ENCODE data around the gene KCNRG. TPM values are rescaled to one million over a fixed set of nuclear protein-coding genes. Genes with fewer than 3 reads are reported as not detected.
"Not testable (repeated sequence)": the region's sequence is repeated elsewhere in the genome, so short reads cannot be mapped to it uniquely, and the experiment has no call there.

The KCNRG gene
- polyA plus RNA-seq, 1 of the 3 experiments (the other 2 are of a cell fraction) = 0.97 TPM

DNA sequence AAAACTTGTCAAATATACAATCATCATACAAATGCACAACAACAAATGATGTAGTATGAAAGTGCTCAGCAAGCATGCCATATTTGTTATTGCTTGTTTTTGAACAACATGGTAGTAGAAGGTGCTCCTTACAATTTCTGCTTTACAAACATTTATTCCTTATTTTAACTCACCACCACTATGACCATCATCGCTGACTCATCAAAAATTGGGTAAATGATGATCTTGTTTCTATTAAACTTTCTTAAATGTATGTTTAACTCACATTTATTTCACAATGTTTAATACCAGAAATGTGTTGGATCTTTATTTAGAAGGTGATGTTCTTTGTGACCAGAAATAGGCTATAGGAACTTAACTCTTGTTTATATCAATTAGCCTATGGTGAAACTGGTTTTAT, 45.5 kb downstream of the KCNRG start (continued):
- TF ChIP-seq, protein P1, sequence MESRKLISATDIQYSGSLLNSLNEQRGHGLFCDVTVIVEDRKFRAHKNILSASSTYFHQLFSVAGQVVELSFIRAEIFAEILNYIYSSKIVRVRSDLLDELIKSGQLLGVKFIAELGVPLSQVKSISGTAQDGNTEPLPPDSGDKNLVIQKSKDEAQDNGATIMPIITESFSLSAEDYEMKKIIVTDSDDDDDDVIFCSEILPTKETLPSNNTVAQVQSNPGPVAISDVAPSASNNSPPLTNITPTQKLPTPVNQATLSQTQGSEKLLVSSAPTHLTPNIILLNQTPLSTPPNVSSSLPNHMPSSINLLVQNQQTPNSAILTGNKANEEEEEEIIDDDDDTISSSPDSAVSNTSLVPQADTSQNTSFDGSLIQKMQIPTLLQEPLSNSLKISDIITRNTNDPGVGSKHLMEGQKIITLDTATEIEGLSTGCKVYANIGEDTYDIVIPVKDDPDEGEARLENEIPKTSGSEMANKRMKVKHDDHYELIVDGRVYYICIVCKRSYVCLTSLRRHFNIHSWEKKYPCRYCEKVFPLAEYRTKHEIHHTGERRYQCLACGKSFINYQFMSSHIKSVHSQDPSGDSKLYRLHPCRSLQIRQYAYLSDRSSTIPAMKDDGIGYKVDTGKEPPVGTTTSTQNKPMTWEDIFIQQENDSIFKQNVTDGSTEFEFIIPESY (IDR thresholded peaks at IDR 0.05; ENCODE audit: borderline replicate concordance, low read depth) = no peak

DNA sequence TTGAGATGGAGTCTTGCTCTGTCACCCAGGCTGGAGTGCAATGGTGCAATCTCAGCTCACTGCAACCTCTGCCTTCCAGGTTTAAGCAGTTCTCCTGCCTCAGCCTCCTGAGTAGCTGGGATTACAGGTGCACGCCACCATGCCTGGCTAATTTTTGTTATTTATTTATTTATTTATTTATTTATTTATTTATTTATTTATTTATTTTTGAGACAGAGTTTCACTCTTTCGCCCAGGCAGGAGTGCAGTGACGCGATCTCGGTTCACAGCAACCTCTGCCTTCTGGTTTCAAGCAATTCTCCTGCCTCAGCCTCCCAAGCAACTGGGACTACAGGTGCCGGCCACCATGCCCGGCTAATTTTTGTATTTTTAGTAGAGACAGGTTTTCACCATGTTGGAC, 47.1 kb downstream of the KCNRG start:
- H3K9me2 ChIP-seq; H2AFZ ChIP-seq (ENCODE audit: low read depth); H3K9ac ChIP-seq; DNase-seq; H3K27me3 ChIP-seq (ENCODE audit: insufficient read depth); H4K20me1 ChIP-seq (ENCODE audit: insufficient read depth); H3K27ac ChIP-seq (ENCODE audit: low read depth in 2 of 2, low read length in 1 of 2); H3K4me2 ChIP-seq; H3K9me3 ChIP-seq; H3K4me3 ChIP-seq (ENCODE audit: low read depth in 2 of 2, low read length in 1 of 2); POLR2A ChIA-PET: not testable (repeated sequence)
- CTCF ChIA-PET = interaction anchor here (0.9 kb wide), 1 partner anchor 65 kb away, joined by 3 read pairs; no protein-coding TSS in a partner anchor
- 98% methylated on average over 7 of the region's 7 CpGs for WGBS (ENCODE audit: low lambda C conversion rate)
- Histone ChIP-seq H3K79me2 (ENCODE audit: insufficient read depth) (peaks cover 94% of the 10 kb centered on the region), H3K4me1 (ENCODE audit: control insufficient read depth in 1 of 2, insufficient read depth in 2 of 2, low read depth in 1 of 2, low read length in 1 of 2) (peaks cover 5 to 13% of the 10 kb centered on the region in 2 experiments; a peak in 2 of 4 replicates), H3K36me3 (replicated peaks in 1 of 2; ENCODE audit: control insufficient read depth in 1 of 2, insufficient read depth in 2 of 2, low read length in 1 of 2) (peaks cover 16 to 50% of the 10 kb centered on the region in 2 experiments), H3F3A (replicated peaks; ENCODE audit: insufficient read depth) (peaks cover 11% of the 10 kb centered on the region)

DNA sequence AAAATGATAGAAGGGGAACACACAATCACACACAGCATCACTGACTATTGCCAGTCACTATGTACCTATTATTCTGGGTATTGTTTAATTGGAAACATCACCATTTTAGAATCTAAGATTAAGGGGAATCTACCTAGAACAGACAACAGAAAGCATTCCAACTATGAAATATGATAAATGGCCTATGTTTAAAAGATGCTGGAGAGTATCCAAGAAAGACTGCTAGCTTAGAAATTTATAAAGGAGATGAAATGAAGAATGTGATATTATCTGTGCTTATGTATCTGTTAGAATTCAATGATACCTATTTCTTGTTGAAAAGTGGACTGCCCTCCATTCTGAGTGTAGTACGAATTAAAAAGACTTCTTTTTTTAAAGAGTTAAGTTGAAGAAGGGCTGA, 50.5 kb downstream of the KCNRG start:
- peak overlapping the region; percentile 22; the same call in 1 of the 2 replicates for H3K4me2 ChIP-seq
- no peaks in the 10 kb centered on the region for H3K9me2 ChIP-seq
- H2AFZ ChIP-seq (ENCODE audit: low read depth) = no peak overlapping the region
- peak overlapping the region in 1 of 2 experiments; percentile 14; a peak in 1 of 4 replicates for H3K4me3 ChIP-seq (ENCODE audit: low read depth in 2 of 2, low read length in 1 of 2)
- H3F3A ChIP-seq (replicated peaks; ENCODE audit: insufficient read depth) = peaks cover 10% of the 10 kb centered on the region
- H3K27me3 ChIP-seq (ENCODE audit: insufficient read depth) = no peaks in the 10 kb centered on the region
- H3K4me1 ChIP-seq (ENCODE audit: control insufficient read depth in 1 of 2, insufficient read depth in 2 of 2, low read depth in 1 of 2, low read length in 1 of 2) = peaks cover 16 to 22% of the 10 kb centered on the region in 2 experiments; a peak in 3 of 4 replicates
- no peak for DNase-seq
- CTCF ChIA-PET = interaction anchor here (1.4 to 6.2 kb wide), 2 partner anchors 14 to 19 kb away, joined by 4 to 33 read pairs; no protein-coding TSS in a partner anchor
- peaks cover 12 to 34% of the 10 kb centered on the region in 2 experiments for H3K36me3 ChIP-seq (replicated peaks in 1 of 2; ENCODE audit: control insufficient read depth in 1 of 2, insufficient read depth in 2 of 2, low read length in 1 of 2)
- no peaks in the 10 kb centered on the region for H3K9me3 ChIP-seq
- no peaks in the 10 kb centered on the region for H4K20me1 ChIP-seq (ENCODE audit: insufficient read depth)
- no peak overlapping the region for H3K9ac ChIP-seq
- POLR2A ChIA-PET = no interaction called here
- H3K27ac ChIP-seq (ENCODE audit: low read depth in 2 of 2, low read length in 1 of 2) = peak overlapping the region; percentile 49 to 79
- H3K79me2 ChIP-seq (ENCODE audit: insufficient read depth) = peaks cover 95% of the 10 kb centered on the region
- 19% methylated on average over 1 of the region's 1 CpG for WGBS (ENCODE audit: low lambda C conversion rate)
- 0 out of 2 replicates have a peak, but pooled peaks have one; percentile 16 for TF ChIP-seq RCOR1 (IDR thresholded peaks at IDR 0.05; ENCODE audit: low read length)
- peak; percentile 56; the same call in 1 of the 2 replicates for TF ChIP-seq TEAD4 (IDR thresholded peaks at IDR 0.05; ENCODE audit: borderline replicate concordance, insufficient read depth)
- TF ChIP-seq, protein P1 (IDR thresholded peaks at IDR 0.05; ENCODE audit: borderline replicate concordance, low read depth) = no peak
- TF ChIP-seq GATA2 (CRISPR knock-in tag; IDR thresholded peaks at IDR 0.05) = no peak
- TF ChIP-seq EP300 (IDR thresholded peaks at IDR 0.05; ENCODE audit: borderline replicate concordance in 1 of 2, low read depth in 1 of 2, low read length in 1 of 2) = peak in 1 of 2 experiments; percentile 48; a peak in 1 of 4 replicates
- no peak for TF ChIP-seq NRF1 (IDR thresholded peaks at IDR 0.05; ENCODE audit: low read depth, low read length)
- TF ChIP-seq, protein P2, sequence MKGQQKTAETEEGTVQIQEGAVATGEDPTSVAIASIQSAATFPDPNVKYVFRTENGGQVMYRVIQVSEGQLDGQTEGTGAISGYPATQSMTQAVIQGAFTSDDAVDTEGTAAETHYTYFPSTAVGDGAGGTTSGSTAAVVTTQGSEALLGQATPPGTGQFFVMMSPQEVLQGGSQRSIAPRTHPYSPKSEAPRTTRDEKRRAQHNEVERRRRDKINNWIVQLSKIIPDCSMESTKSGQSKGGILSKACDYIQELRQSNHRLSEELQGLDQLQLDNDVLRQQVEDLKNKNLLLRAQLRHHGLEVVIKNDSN (IDR thresholded peaks at IDR 0.05; ENCODE audit: borderline replicate concordance, low read depth) = no peak
- no peak for TF ChIP-seq SIN3A (IDR thresholded peaks at IDR 0.05; ENCODE audit: borderline replicate concordance, low read depth, low read length)
- peak; percentile 36; the same call in 1 of the 2 replicates for TF ChIP-seq POLR2AphosphoS5 (IDR thresholded peaks at IDR 0.05; ENCODE audit: low read depth, low read length)
- TF ChIP-seq, protein P3, sequence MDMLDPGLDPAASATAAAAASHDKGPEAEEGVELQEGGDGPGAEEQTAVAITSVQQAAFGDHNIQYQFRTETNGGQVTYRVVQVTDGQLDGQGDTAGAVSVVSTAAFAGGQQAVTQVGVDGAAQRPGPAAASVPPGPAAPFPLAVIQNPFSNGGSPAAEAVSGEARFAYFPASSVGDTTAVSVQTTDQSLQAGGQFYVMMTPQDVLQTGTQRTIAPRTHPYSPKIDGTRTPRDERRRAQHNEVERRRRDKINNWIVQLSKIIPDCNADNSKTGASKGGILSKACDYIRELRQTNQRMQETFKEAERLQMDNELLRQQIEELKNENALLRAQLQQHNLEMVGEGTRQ (IDR thresholded peaks at IDR 0.05; ENCODE audit: borderline replicate concordance, low read depth, low read length) = no peak
- TF ChIP-seq YY1 (IDR thresholded peaks at IDR 0.05; ENCODE audit: low read depth) = no peak
- TF ChIP-seq, protein P4, sequence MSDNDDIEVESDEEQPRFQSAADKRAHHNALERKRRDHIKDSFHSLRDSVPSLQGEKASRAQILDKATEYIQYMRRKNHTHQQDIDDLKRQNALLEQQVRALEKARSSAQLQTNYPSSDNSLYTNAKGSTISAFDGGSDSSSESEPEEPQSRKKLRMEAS (IDR thresholded peaks at IDR 0.05; ENCODE audit: low read depth) = no peak
- TF ChIP-seq RFX5 (IDR thresholded peaks at IDR 0.05; ENCODE audit: low read length) = no peak
- TF ChIP-seq, protein P5, sequence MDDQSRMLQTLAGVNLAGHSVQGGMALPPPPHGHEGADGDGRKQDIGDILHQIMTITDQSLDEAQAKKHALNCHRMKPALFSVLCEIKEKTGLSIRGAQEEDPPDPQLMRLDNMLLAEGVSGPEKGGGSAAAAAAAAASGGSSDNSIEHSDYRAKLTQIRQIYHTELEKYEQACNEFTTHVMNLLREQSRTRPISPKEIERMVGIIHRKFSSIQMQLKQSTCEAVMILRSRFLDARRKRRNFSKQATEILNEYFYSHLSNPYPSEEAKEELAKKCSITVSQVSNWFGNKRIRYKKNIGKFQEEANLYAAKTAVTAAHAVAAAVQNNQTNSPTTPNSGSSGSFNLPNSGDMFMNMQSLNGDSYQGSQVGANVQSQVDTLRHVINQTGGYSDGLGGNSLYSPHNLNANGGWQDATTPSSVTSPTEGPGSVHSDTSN (IDR thresholded peaks at IDR 0.05) = peak; percentile 87

All from SK-N-SH (cell line).